CD4-positive, CD25-positive, alpha-beta regulatory T cell (primary cell): Measurements from ENCODE around the gene GCC2. TPM values are rescaled to one million over a fixed set of nuclear protein-coding genes. Genes with fewer than 3 reads are reported as not detected.

Experiments used
- ATAC-seq, 2 donors: fragments of 150-1000 bp; cut with Tn5 transposase; one replicate each; pipeline ENCODE4 v1.10.0; 2021; ENCODE audit warnings: low read depth in 2 of 2, moderate number of reproducible peaks in 2 of 2, moderate library complexity in 1 of 2
- DNase-seq, 3 donors: peaks; one replicate each; pipeline versions ENCODE4 v3.0.0 to v3.0.0-alpha.2; 2012 to 2022; ENCODE audit warnings: mixed read lengths in 1 of 3
- H3K27ac ChIP-seq: one replicate; pipeline ENCODE4 v1.7.0; 2013; ENCODE audit warnings: mild to moderate bottlenecking, low read length; ENCODE audit not compliant: insufficient read depth, poor library complexity, severe bottlenecking
- H3K27me3 ChIP-seq: one replicate; pipeline ENCODE4 v1.7.0; 2013; ENCODE audit warnings: low read length; ENCODE audit not compliant: control insufficient read depth, insufficient read depth
- H3K36me3 ChIP-seq: one replicate; pipeline ENCODE4 v1.7.0; 2013; ENCODE audit warnings: mild to moderate bottlenecking, low read length, moderate library complexity; ENCODE audit not compliant: control insufficient read depth, insufficient read depth
- H3K4me1 ChIP-seq: 2 replicates; pipeline ENCODE4 v1.7.0; 2013; ENCODE audit warnings: mild to moderate bottlenecking, low read length; ENCODE audit not compliant: insufficient read depth, control insufficient read depth, poor library complexity, severe bottlenecking
- H3K4me3 ChIP-seq: one replicate; pipeline ENCODE4 v1.7.0; 2013; ENCODE audit warnings: low read depth, mild to moderate bottlenecking, low read length, moderate library complexity
- H3K9me3 ChIP-seq, 2 experiments: 1 replicate in 1 of 2; 2 replicates in 1 of 2; pipeline ENCODE4 v1.7.0; 2013; ENCODE audit warnings: low read length in 2 of 2, mild to moderate bottlenecking in 1 of 2, moderate library complexity in 1 of 2; ENCODE audit not compliant: control insufficient read depth in 2 of 2
- H3K27ac Mint-ChIP-seq, 3 donors: one replicate each; pipeline ENCODE4 v1.8.0; 2020 to 2022; ENCODE audit warnings: mild to moderate bottlenecking in 3 of 3, mixed read lengths in 3 of 3, moderate library complexity in 2 of 3
- H3K27me3 Mint-ChIP-seq: one replicate; pipeline ENCODE4 v1.8.0; 2022; ENCODE audit warnings: mild to moderate bottlenecking, mixed read lengths
- H3K36me3 Mint-ChIP-seq: one replicate; pipeline ENCODE4 v1.8.0; 2020; ENCODE audit warnings: mixed read lengths
- H3K4me1 Mint-ChIP-seq, 4 donors: one replicate each; pipeline ENCODE4 v1.8.0; 2020 to 2022; ENCODE audit warnings: mixed read lengths in 4 of 4, mild to moderate bottlenecking in 1 of 4
- H3K4me3 Mint-ChIP-seq, 4 donors: one replicate each; pipeline ENCODE4 v1.8.0; 2020 to 2022; ENCODE audit warnings: mild to moderate bottlenecking in 4 of 4, mixed read lengths in 4 of 4, moderate library complexity in 3 of 4
- H3K9me3 Mint-ChIP-seq, 7 donors: one replicate each; pipeline ENCODE4 v1.8.0; 2020 to 2022; ENCODE audit warnings: mixed read lengths in 7 of 7, mild to moderate bottlenecking in 3 of 7, moderate library complexity in 2 of 7
- polyA plus RNA-seq, 4 donors: library from polyadenylated mRNA; unstranded; fragments of 300-500 nt; fragmentation: Illumina TruSeq; gene quantifications; one replicate each; pipeline ENCODE4 v1.2.3, GENCODE V29; 2021
- total RNA-seq: library from RNA; stranded (reverse); gene quantifications from one replicate; pipeline ENCODE4 v1.2.3, GENCODE V29; 2022

GCC2 gene
- total and polyA plus RNA-seq, 5 donors from 2014 or later = 36.7 to 100 (median 42.2) TPM

- Mint-ChIP-seq H3K4me1 (peaks cover 25 to 64% (median 35%) of the 10 kb centered on the region in 4 donors), H3K9me3 (no peaks in the 10 kb centered on the region), H3K4me3 (peak within 1 kb of the TSS; percentile 95 to 98 (median 96)), H3K27ac (peak within 1 kb of the TSS; percentile 85 to 94 (median 92)), H3K36me3 (no peaks in the 10 kb centered on the region), H3K27me3 (no peaks in the 10 kb centered on the region)
- Histone ChIP-seq H3K36me3 (no peaks in the 10 kb centered on the region), H3K4me1 (peaks cover 31% of the 10 kb centered on the region), H3K27ac (peak within 1 kb of the TSS; percentile 74), H3K27me3 (no peaks in the 10 kb centered on the region), H3K4me3 (peak within 1 kb of the TSS; percentile 88), H3K9me3 (no peaks in the 10 kb centered on the region)
- ATAC-seq (peak; percentile 92 to 93), DNase-seq (peak; percentile 82 to 88 (median 85))
Measured at GRCh38 chr2:108533832-108534583, 85.0 kb downstream of the GCC2 start, which contains the start of gene LIMS1. TSS of gene LIMS1 (plus strand) at chr2:108534470. CDS start at chr2:108534563, 93 bp downstream.

DNA sequence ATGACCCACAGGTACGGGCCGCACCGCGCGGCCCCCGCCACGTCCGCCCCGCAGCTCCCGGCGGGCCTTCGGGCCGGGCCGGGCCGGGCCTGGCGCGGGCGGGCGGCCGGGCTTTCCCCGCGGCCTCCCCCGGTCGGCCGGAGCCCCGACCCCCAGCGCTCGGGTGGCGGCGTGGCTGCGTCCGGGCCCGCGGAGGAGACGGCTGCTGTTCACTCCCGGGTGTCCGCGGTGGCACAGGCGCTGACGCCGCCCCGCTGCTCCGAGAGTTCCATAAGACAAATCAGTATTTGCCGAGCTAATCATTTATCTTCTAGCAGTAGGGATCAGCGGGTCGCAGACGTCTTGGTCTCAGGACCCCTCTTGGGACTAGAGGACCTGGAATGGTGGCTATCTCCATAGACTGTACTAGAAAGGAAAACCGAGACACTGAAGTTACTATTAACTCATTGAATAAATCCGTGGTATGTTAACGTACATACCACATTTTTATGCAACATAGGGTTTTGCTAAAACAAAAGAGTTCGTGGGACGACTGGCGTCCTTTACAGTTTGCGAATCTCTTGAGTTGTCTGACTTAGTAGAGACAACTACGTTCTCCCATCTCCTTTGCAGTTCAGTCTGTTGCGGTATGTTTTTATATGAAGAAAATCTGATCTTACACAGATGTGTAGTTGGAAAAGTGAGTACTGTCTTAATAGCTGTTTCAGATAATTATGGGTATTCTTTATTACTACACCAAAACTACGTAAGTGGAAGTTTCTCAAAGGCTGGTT lies 85.8 kb downstream of the GCC2 start:
- H3K27ac Mint-ChIP-seq = peak overlapping the region; percentile 85 to 94 (median 92)
- H3K9me3 Mint-ChIP-seq = no peaks in the 10 kb centered on the region
- Histone ChIP-seq H3K4me3 (peak overlapping the region; percentile 88), H3K27ac (peak overlapping the region; percentile 56), H3K4me1 (peaks cover 31% of the 10 kb centered on the region), H3K27me3 (no peaks in the 10 kb centered on the region), H3K9me3 (no peaks in the 10 kb centered on the region), H3K36me3 (no peaks in the 10 kb centered on the region)
- no peaks in the 10 kb centered on the region for H3K36me3 Mint-ChIP-seq
- H3K27me3 Mint-ChIP-seq = no peaks in the 10 kb centered on the region
- ATAC-seq (peak; percentile 6 to 17), DNase-seq (peak; percentile 23 to 55 (median 40))
- H3K4me3 Mint-ChIP-seq = peak overlapping the region; percentile 95 to 98 (median 96)
- H3K4me1 Mint-ChIP-seq = peaks cover 31 to 71% (median 40%) of the 10 kb centered on the region in 4 donors

DNA sequence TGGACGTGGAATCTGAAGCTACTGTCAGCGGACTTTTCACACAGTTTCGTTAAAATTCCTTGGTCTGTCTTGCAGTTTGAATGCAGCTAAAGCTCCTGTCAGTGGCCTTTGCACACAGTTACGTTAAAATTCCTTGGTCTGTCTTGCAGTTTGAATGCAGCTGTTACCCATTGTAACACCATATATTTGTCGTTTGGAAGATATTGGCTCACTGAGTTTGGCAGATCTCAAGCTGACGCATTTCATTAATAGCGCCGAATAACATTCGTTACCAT lies 86.3 kb downstream of the GCC2 start:
- no peak for ATAC-seq
- H3K4me1 ChIP-seq = peaks cover 31% of the 10 kb centered on the region
- H3K36me3 ChIP-seq = no peaks in the 10 kb centered on the region
- Mint-ChIP-seq H3K4me3 (peak overlapping the region; percentile 95 to 98 (median 96)), H3K9me3 (no peaks in the 10 kb centered on the region), H3K4me1 (peaks cover 32 to 70% (median 40%) of the 10 kb centered on the region in 4 donors), H3K36me3 (no peaks in the 10 kb centered on the region), H3K27me3 (no peaks in the 10 kb centered on the region), H3K27ac (peak overlapping the region; percentile 85 to 94 (median 92))
- H3K27ac ChIP-seq = no peak overlapping the region
- H3K9me3 ChIP-seq = no peaks in the 10 kb centered on the region
- H3K4me3 ChIP-seq = peak overlapping the region; percentile 88
- DNase-seq = no peak
- no peaks in the 10 kb centered on the region for H3K27me3 ChIP-seq

GRCh38 chr2:108536133-108536780 lies 87.3 kb downstream of the GCC2 start:
- H3K36me3 Mint-ChIP-seq = peaks cover 5% of the 10 kb centered on the region

GRCh38 chr2:108536911-108537310 lies 87.9 kb downstream of the GCC2 start:
- H3K4me1 Mint-ChIP-seq = peaks cover 27 to 66% (median 32%) of the 10 kb centered on the region in 4 donors
- Histone ChIP-seq H3K27ac (no peak overlapping the region), H3K27me3 (no peaks in the 10 kb centered on the region), H3K36me3 (no peaks in the 10 kb centered on the region), H3K4me3 (no peak overlapping the region), H3K9me3 (no peaks in the 10 kb centered on the region), H3K4me1 (peaks cover 19% of the 10 kb centered on the region)
- H3K4me3 Mint-ChIP-seq = peak overlapping the region in 1 of 4 donors; percentile 74
- no peak overlapping the region for H3K27ac Mint-ChIP-seq
- H3K9me3 Mint-ChIP-seq = no peaks in the 10 kb centered on the region
- peaks cover 6% of the 10 kb centered on the region for H3K36me3 Mint-ChIP-seq
- ATAC-seq (no peak), DNase-seq (no peak)
- no peaks in the 10 kb centered on the region for H3K27me3 Mint-ChIP-seq

More at GRCh38 chr2:108536133-108536780, 87.3 kb downstream of the GCC2 start:
- Histone ChIP-seq H3K36me3 (no peaks in the 10 kb centered on the region), H3K27me3 (no peaks in the 10 kb centered on the region), H3K4me3 (peak overlapping the region; percentile 88), H3K27ac (no peak overlapping the region), H3K9me3 (no peaks in the 10 kb centered on the region), H3K4me1 (peaks cover 25% of the 10 kb centered on the region)
- Mint-ChIP-seq H3K27me3 (no peaks in the 10 kb centered on the region), H3K9me3 (no peaks in the 10 kb centered on the region), H3K4me1 (peaks cover 27 to 65% (median 34%) of the 10 kb centered on the region in 4 donors), H3K4me3 (peak overlapping the region; percentile 5 to 95 (median 70)), H3K27ac (peak overlapping the region in 1 of 3 donors; percentile 92)
- DNase-seq (no peak), ATAC-seq (no peak)

DNA sequence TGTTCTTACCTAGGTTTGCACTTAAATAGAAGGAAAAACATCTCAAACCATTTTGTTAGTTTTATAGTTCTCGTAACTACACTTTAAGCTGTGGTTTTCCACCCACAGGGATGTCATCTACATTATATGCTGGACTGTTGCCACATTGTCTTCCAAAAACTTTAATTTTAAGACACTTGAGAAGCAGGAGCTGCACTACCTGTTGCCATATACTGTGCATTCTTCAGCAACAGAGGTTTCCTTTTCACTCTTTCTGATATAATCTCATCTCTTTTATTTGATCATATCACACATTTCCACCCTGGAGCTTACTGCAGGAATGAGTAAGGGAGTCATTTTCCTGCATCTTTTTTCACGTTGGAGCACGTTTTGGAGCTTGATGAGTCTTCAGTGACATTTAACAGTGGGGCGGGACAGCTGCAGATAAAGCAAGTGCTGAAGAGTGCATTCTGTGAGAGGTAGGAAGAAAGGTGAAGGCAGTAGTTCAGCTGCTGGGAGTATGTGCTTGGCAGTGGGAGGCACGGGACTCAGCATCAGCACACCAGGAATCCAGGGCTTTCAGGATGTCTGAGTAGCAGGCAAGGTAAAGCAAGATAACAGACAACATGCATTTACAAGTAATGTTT lies 89.1 kb downstream of the GCC2 start:
- Mint-ChIP-seq H3K4me3 (peak overlapping the region in 1 of 4 donors; percentile 74), H3K36me3 (peaks cover 6% of the 10 kb centered on the region), H3K27me3 (no peaks in the 10 kb centered on the region), H3K4me1 (peaks cover 24 to 63% (median 30%) of the 10 kb centered on the region in 4 donors), H3K27ac (peak overlapping the region in 2 of 3 donors; percentile 74 to 79), H3K9me3 (no peaks in the 10 kb centered on the region)
- H3K27me3 ChIP-seq = no peaks in the 10 kb centered on the region
- H3K27ac ChIP-seq = no peak overlapping the region
- no peaks in the 10 kb centered on the region for H3K9me3 ChIP-seq
- no peak overlapping the region for H3K4me3 ChIP-seq
- ATAC-seq (no peak), DNase-seq (no peak)
- H3K4me1 ChIP-seq = peaks cover 18% of the 10 kb centered on the region
- no peaks in the 10 kb centered on the region for H3K36me3 ChIP-seq

- Histone ChIP-seq H3K4me3 (no peak overlapping the region), H3K27me3 (no peaks in the 10 kb centered on the region), H3K27ac (no peak overlapping the region), H3K4me1 (no peaks in the 10 kb centered on the region), H3K9me3 (no peaks in the 10 kb centered on the region), H3K36me3 (no peaks in the 10 kb centered on the region)
- ATAC-seq = no peak
- H3K27me3 Mint-ChIP-seq = no peaks in the 10 kb centered on the region
- H3K4me1 Mint-ChIP-seq = peaks cover 8 to 46% (median 15%) of the 10 kb centered on the region in 4 donors
- peaks cover 10% of the 10 kb centered on the region for H3K36me3 Mint-ChIP-seq
- H3K27ac Mint-ChIP-seq = peak overlapping the region in 1 of 3 donors; percentile 67
- H3K4me3 Mint-ChIP-seq = no peak overlapping the region
- H3K9me3 Mint-ChIP-seq = no peaks in the 10 kb centered on the region
- DNase-seq = no peak
Measured at GRCh38 chr2:108541451-108541850, 92.4 kb downstream of the GCC2 start.
